ENCODE results near the gene RFXANK. TPM values are rescaled to one million over a fixed set of nuclear protein-coding genes. Genes with fewer than 3 reads are reported as not detected.
"Not testable (repeated sequence)": the region's sequence is repeated elsewhere in the genome, so short reads cannot be mapped to it uniquely, and the experiment has no call there.

RFXANK gene
- total RNA-seq, 1 experiment from 2014 or later, result 122 TPM

GRCh38 chr19:19170053-19170872 is 21.8 kb upstream of the RFXANK start, which contains the start of gene MEF2B:
MEF2B (minus strand) TSS chr19:19170263; CDS start chr19:19150735, 19,528 bp downstream.
- no peak for DNase-seq (ENCODE audit: low spot score)

- no peak for DNase-seq (ENCODE audit: low spot score)
Measured at GRCh38 chr19:19170873-19171672, 21.0 kb upstream of the RFXANK start.

- DNase-seq (ENCODE audit: low spot score), result no peak
Measured at GRCh38 chr19:19171821-19172532, 20.1 kb upstream of the RFXANK start.

GRCh38 chr19:19173243-19173642 is 18.8 kb upstream of the RFXANK start:
- DNase-seq (ENCODE audit: low spot score), result not testable (repeated sequence)

- DNase-seq (ENCODE audit: low spot score), result no peak
Measured at GRCh38 chr19:19176950-19177349, 15.1 kb upstream of the RFXANK start.

- DNase-seq (ENCODE audit: low spot score), result peak; percentile 91
Measured at GRCh38 chr19:19179548-19180441, 12.3 kb upstream of the RFXANK start.

- DNase-seq (ENCODE audit: low spot score), result no peak
Measured at GRCh38 chr19:19181488-19181998, 10.5 kb upstream of the RFXANK start.

GRCh38 chr19:19185853-19186740 is 6.0 kb upstream of the RFXANK start:
- DNase-seq (ENCODE audit: low spot score), result peak; percentile 39

- DNase-seq (ENCODE audit: low spot score), result no peak
Measured at GRCh38 chr19:19186742-19187141, 5.3 kb upstream of the RFXANK start.

- no peak for DNase-seq (ENCODE audit: low spot score)
Measured at GRCh38 chr19:19191768-19192077, 335 bp upstream of the RFXANK start.

GRCh38 chr19:19192910-19193423 is 909 bp downstream of the RFXANK start:
- no peak for DNase-seq (ENCODE audit: low spot score)

- DNase-seq (ENCODE audit: low spot score), result no peak
Measured at GRCh38 chr19:19193926-19194325, 1.9 kb downstream of the RFXANK start.

- no peak for DNase-seq (ENCODE audit: low spot score)
Measured at GRCh38 chr19:19201697-19202630, 9.9 kb downstream of the RFXANK start.

GRCh38 chr19:19202707-19203011 is 10.6 kb downstream of the RFXANK start:
- no peak for DNase-seq (ENCODE audit: low spot score)

GRCh38 chr19:19203012-19203856 is 11.2 kb downstream of the RFXANK start, which contains the start of gene NR2C2AP:
NR2C2AP (minus strand) TSS chr19:19203414; CDS start chr19:19203060, 354 bp downstream.
- DNase-seq (ENCODE audit: low spot score), result peak; percentile 85

- no peak for DNase-seq (ENCODE audit: low spot score)
Measured at GRCh38 chr19:19204181-19204580, 12.1 kb downstream of the RFXANK start.

Measured in A172 (cell line).